ENCODE data around the gene CFAP74.

Gene CFAP74

DNA sequence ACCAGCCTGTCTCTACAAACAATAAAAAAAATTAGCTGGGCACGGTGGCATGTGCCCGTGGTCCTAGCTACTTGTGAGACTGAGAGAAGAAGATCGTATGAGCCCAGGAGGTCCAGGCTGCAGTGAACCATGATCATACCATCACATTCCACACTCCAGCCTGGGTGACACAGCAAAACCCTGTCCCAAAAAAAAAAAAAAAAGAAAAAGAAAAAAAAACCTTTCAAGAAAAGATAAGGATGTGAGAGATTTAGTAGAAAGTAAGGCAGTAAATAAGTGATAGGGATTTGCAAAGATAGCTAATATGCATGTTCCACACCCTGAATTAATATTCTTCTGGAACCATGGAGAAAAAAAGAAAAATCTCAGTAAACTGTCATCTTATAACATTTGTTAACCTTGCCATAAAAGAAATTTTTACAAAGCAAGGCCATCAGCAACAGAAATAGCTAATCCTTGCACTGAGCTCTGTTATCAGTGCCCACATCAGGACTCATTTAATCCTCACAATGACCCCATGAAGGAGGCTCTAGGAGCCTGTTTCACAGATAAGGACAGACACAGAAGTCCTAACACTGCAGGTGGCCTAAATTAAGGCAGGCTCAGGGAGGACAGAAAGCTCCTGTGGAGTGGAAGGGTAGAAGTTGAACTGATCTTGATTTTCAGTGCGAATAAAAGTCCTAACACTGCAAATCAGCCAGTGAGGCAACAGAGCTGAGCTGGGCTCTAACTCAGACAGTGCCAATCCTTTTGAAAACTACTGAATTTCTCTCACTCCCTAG lies 120.3 kb downstream of the CFAP74 start:
- Mint-ChIP-seq H3K4me3 (peak overlapping the region; percentile 43), H3K36me3 (ENCODE audit: insufficient read depth) (peaks cover 34% of the 10 kb centered on the region), H3K27ac (ENCODE audit: low read depth) (peak overlapping the region; percentile 68), H3K9me3 (no peaks in the 10 kb centered on the region), H3K27me3 (no peaks in the 10 kb centered on the region), H3K4me1 (peaks cover 64% of the 10 kb centered on the region)
- DNase-seq (ENCODE audit: low spot score in 2 of 2) (no peak), ATAC-seq (replicated peaks; ENCODE audit: extremely low read depth, poor library complexity, severe bottlenecking) (no peak)

GRCh38 chr1:1881727-1882126 lies 121.9 kb downstream of the CFAP74 start:
- Mint-ChIP-seq H3K27ac (ENCODE audit: low read depth) (peak overlapping the region; percentile 68), H3K36me3 (ENCODE audit: insufficient read depth) (peaks cover 42% of the 10 kb centered on the region), H3K9me3 (no peaks in the 10 kb centered on the region), H3K4me1 (peaks cover 61% of the 10 kb centered on the region), H3K27me3 (no peaks in the 10 kb centered on the region), H3K4me3 (peak overlapping the region; percentile 43)
- DNase-seq (ENCODE audit: low spot score in 2 of 2) (no peak), ATAC-seq (replicated peaks; ENCODE audit: extremely low read depth, poor library complexity, severe bottlenecking) (no peak)

- ATAC-seq (replicated peaks; ENCODE audit: extremely low read depth, poor library complexity, severe bottlenecking) (no peak), DNase-seq (ENCODE audit: low spot score in 2 of 2) (no peak)
- Mint-ChIP-seq H3K4me3 (peak overlapping the region; percentile 43), H3K27me3 (no peaks in the 10 kb centered on the region), H3K27ac (ENCODE audit: low read depth) (peak overlapping the region; percentile 68), H3K9me3 (no peaks in the 10 kb centered on the region), H3K4me1 (peaks cover 63% of the 10 kb centered on the region), H3K36me3 (ENCODE audit: insufficient read depth) (peaks cover 50% of the 10 kb centered on the region)
Measured at GRCh38 chr1:1880617-1881312, 122.8 kb downstream of the CFAP74 start.

DNA sequence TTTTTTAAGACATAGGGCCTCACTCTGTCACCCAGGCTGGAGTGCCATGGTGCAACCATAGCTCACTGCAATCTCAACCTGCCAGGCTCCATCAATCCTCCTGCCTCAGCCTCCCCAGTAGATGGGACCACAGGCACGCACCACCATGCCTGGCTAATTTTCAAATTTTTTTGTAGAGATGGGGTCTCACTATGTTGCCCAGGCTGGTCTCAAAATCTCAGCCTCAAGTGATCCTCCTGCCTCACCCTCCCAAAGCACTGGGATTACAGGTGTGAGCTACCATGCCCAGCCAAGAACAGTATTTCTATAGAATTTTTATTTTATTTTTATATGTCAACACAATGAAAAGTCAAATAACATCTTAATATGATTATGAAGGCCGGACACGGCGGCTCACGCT lies 123.6 kb downstream of the CFAP74 start:
- Mint-ChIP-seq H3K27ac (ENCODE audit: low read depth) (peak overlapping the region; percentile 68), H3K27me3 (no peaks in the 10 kb centered on the region), H3K36me3 (ENCODE audit: insufficient read depth) (peaks cover 53% of the 10 kb centered on the region), H3K9me3 (no peaks in the 10 kb centered on the region), H3K4me1 (peaks cover 71% of the 10 kb centered on the region), H3K4me3 (peak overlapping the region; percentile 16)
- DNase-seq (ENCODE audit: low spot score in 2 of 2), result no peak
- ATAC-seq (replicated peaks; ENCODE audit: extremely low read depth, poor library complexity, severe bottlenecking), result no peak

DNA sequence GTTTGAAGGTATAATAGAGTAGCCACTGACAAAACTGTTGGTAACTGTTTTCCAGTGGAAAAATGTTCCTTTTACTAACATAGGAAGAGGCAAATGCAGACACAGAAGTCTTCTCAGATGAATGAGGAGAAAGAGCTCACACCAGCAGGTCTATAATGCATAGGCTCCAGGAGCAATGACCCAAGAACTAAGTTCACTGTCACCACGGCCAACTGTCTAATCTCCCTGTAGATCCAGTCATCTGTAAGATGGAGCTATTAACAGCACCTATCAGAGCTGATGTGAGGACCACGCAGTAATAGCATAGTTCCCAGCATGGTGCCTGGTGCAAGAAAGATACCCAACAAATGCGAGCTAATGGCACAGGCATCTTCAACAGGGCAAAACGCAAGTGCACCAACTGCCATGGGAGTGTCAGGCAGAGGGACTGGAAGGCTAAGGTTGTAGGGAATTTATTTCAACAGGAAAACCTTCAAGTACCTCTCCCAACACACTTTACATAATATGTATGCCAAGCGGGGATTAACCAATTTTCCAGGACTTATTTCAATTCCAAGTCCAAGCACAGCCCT lies 125.6 kb downstream of the CFAP74 start:
- Mint-ChIP-seq H3K36me3 (ENCODE audit: insufficient read depth) (peaks cover 54% of the 10 kb centered on the region), H3K4me1 (peaks cover 79% of the 10 kb centered on the region), H3K9me3 (no peaks in the 10 kb centered on the region), H3K27me3 (no peaks in the 10 kb centered on the region), H3K27ac (ENCODE audit: low read depth) (peak overlapping the region; percentile 45), H3K4me3 (peak overlapping the region; percentile 34)
- DNase-seq (ENCODE audit: low spot score in 2 of 2), result no peak
- no peak for ATAC-seq (replicated peaks; ENCODE audit: extremely low read depth, poor library complexity, severe bottlenecking)

DNA sequence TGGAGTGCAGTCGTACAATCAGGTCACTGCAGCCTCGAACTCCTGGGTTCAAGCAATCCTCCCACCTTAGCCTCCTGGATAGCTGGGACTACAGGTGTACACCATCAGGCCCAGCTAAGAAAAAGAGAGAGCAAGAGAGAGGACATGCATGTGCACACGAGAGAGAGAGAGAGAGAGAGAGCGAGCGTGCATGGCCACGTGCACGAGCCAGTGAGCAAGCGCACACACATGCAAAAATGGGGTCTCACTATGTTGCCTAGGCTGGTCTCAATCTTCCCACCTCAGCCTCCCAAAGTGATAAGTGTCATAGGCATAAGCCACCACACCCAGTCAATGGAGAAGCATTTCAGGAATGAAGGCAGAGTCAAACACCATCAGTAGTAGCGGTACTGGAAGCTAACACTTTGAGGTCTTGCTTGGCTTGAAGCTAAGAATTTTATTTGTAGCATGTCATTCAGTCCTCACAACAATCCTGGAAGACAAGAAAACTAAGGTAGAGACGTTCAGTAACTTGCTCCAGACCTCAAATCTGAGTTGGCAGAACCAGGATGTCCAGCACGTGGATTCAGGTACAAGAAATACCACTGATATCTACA lies 127.2 kb downstream of the CFAP74 start:
- DNase-seq (ENCODE audit: low spot score in 2 of 2) (no peak), ATAC-seq (replicated peaks; ENCODE audit: extremely low read depth, poor library complexity, severe bottlenecking) (no peak)
- Mint-ChIP-seq H3K27me3 (no peaks in the 10 kb centered on the region), H3K4me3 (peak overlapping the region; percentile 68), H3K9me3 (no peaks in the 10 kb centered on the region), H3K36me3 (ENCODE audit: insufficient read depth) (peaks cover 54% of the 10 kb centered on the region), H3K27ac (ENCODE audit: low read depth) (peak overlapping the region; percentile 82), H3K4me1 (peaks cover 79% of the 10 kb centered on the region)

- no peaks in the 10 kb centered on the region for H3K9me3 Mint-ChIP-seq
- H3K27me3 Mint-ChIP-seq, result no peaks in the 10 kb centered on the region
- peaks cover 79% of the 10 kb centered on the region for H3K4me1 Mint-ChIP-seq
- H3K27ac Mint-ChIP-seq (ENCODE audit: low read depth), result peak overlapping the region; percentile 82
- DNase-seq (ENCODE audit: low spot score in 2 of 2) (no peak), ATAC-seq (replicated peaks; ENCODE audit: extremely low read depth, poor library complexity, severe bottlenecking) (no peak)
- peaks cover 56% of the 10 kb centered on the region for H3K36me3 Mint-ChIP-seq (ENCODE audit: insufficient read depth)
- peak overlapping the region; percentile 68 for H3K4me3 Mint-ChIP-seq
Measured at GRCh38 chr1:1875932-1876331, 127.7 kb downstream of the CFAP74 start.

- peaks cover 84% of the 10 kb centered on the region for H3K4me1 Mint-ChIP-seq
- no peak overlapping the region for H3K27ac Mint-ChIP-seq (ENCODE audit: low read depth)
- H3K4me3 Mint-ChIP-seq, result no peak overlapping the region
- H3K27me3 Mint-ChIP-seq, result no peaks in the 10 kb centered on the region
- no peak for ATAC-seq (replicated peaks; ENCODE audit: extremely low read depth, poor library complexity, severe bottlenecking)
- no peaks in the 10 kb centered on the region for H3K9me3 Mint-ChIP-seq
- no peak for DNase-seq (ENCODE audit: low spot score in 2 of 2)
- H3K36me3 Mint-ChIP-seq (ENCODE audit: insufficient read depth), result peaks cover 56% of the 10 kb centered on the region
Measured at GRCh38 chr1:1874901-1875300, 128.7 kb downstream of the CFAP74 start.

DNA sequence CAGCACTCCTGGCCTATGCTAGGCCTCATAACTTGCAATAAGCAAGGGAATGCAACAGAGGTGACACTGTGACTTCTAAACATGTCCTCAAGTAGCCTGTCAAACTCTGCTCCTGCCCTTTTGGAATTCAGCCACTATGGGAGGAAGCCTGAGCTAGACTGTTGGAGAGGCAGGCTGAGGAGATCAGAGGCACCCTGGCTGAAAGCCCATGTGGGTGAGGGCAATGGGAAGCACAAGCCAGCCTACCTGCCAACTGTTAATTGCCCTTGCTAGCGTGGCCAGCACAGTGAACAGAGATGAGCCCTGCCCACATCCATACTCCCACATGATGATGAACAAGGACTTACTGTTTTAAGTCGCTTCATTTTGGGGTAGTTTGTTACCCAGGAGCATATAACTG lies 130.4 kb downstream of the CFAP74 start:
- Mint-ChIP-seq H3K4me1 (peaks cover 81% of the 10 kb centered on the region), H3K27me3 (no peaks in the 10 kb centered on the region), H3K36me3 (ENCODE audit: insufficient read depth) (peaks cover 52% of the 10 kb centered on the region), H3K4me3 (peak overlapping the region; percentile 37), H3K9me3 (no peaks in the 10 kb centered on the region), H3K27ac (ENCODE audit: low read depth) (peak overlapping the region; percentile 75)
- ATAC-seq (replicated peaks; ENCODE audit: extremely low read depth, poor library complexity, severe bottlenecking), result no peak
- no peak for DNase-seq (ENCODE audit: low spot score in 2 of 2)

- H3K9me3 Mint-ChIP-seq, result no peaks in the 10 kb centered on the region
- no peak for DNase-seq (ENCODE audit: low spot score in 2 of 2)
- peaks cover 80% of the 10 kb centered on the region for H3K4me1 Mint-ChIP-seq
- H3K36me3 Mint-ChIP-seq (ENCODE audit: insufficient read depth), result peaks cover 46% of the 10 kb centered on the region
- H3K4me3 Mint-ChIP-seq, result peak overlapping the region; percentile 35
- peak overlapping the region; percentile 75 for H3K27ac Mint-ChIP-seq (ENCODE audit: low read depth)
- H3K27me3 Mint-ChIP-seq, result no peaks in the 10 kb centered on the region
- ATAC-seq (replicated peaks; ENCODE audit: extremely low read depth, poor library complexity, severe bottlenecking), result peak; percentile 25
Measured at GRCh38 chr1:1872329-1872994, 131.1 kb downstream of the CFAP74 start.

All from central memory CD8-positive, alpha-beta T cell (primary cell).